ENCODE results near the gene RPS15.
"Not testable (repeated sequence)": the region's sequence is repeated elsewhere in the genome, so short reads cannot be mapped to it uniquely, and the experiment has no call there.

Gene RPS15

GRCh38 chr19:1472231-1473084 is 34.3 kb downstream of the RPS15 start:
- peak overlapping the region in 4 of 11 experiments; percentile 28 to 60 (median 44); a peak in 5 of 22 replicates for H3K9ac ChIP-seq
- no peak overlapping the region for H3K4me3 ChIP-seq
- H3K4me2 ChIP-seq, result peak overlapping the region; percentile 91 to 99 (median 98)
- H3K27me3 ChIP-seq, result peaks cover 58 to 72% (median 64%) of the 10 kb centered on the region in 11 experiments
- TF ChIP-seq Cebpa-rat (IDR thresholded peaks at IDR 0.05), result no peak
- peaks cover 48 to 70% (median 60%) of the 10 kb centered on the region in 10 experiments for H3K4me1 ChIP-seq
- peaks cover 21 to 42% (median 38%) of the 10 kb centered on the region in 11 experiments; a peak in 21 of 22 replicates for H3K36me3 ChIP-seq
- no peak overlapping the region for H3K27ac ChIP-seq
- H4K20me1 ChIP-seq, result peaks cover 99 to 100% (median 100%) of the 10 kb centered on the region in 11 experiments
- no peaks in the 10 kb centered on the region for H3K9me3 ChIP-seq (replicated peaks in 1 of 11)

- Histone ChIP-seq H3K4me1 (peaks cover 54 to 71% (median 60%) of the 10 kb centered on the region in 10 experiments), H3K36me3 (peaks cover 23 to 45% (median 39%) of the 10 kb centered on the region in 11 experiments; a peak in 21 of 22 replicates), H3K9me3 (replicated peaks in 1 of 11) (no peaks in the 10 kb centered on the region), H3K27me3 (peaks cover 50 to 64% (median 56%) of the 10 kb centered on the region in 11 experiments), H3K27ac (no peak overlapping the region), H4K20me1 (peaks cover 96 to 100% (median 100%) of the 10 kb centered on the region in 11 experiments), H3K4me2 (peak overlapping the region in 3 of 11 experiments; percentile 9 to 98 (median 91); a peak in 3 of 22 replicates), H3K4me3 (no peak overlapping the region), H3K9ac (no peak overlapping the region; a peak in 1 of 22 replicates)
- TF ChIP-seq Cebpa-rat (IDR thresholded peaks at IDR 0.05), result no peak
Observed at GRCh38 chr19:1473085-1473851, 35.1 kb downstream of the RPS15 start.

GRCh38 chr19:1474011-1474764 is 36.0 kb downstream of the RPS15 start:
- Histone ChIP-seq H4K20me1 (peaks cover 87 to 96% (median 93%) of the 10 kb centered on the region in 11 experiments), H3K27me3 (peaks cover 41 to 55% (median 47%) of the 10 kb centered on the region in 11 experiments), H3K36me3 (peaks cover 23 to 45% (median 39%) of the 10 kb centered on the region in 11 experiments; a peak in 21 of 22 replicates), H3K4me1 (peaks cover 47 to 61% (median 52%) of the 10 kb centered on the region in 10 experiments), H3K4me3 (no peak overlapping the region), H3K4me2 (no peak overlapping the region), H3K27ac (no peak overlapping the region), H3K9ac (0 out of 22 replicates have a peak overlapping the region, but pooled peaks of 1 of the 11 experiments have one; percentile 9), H3K9me3 (replicated peaks in 1 of 11) (no peaks in the 10 kb centered on the region)
- TF ChIP-seq Cebpa-rat (IDR thresholded peaks at IDR 0.05), result no peak

GRCh38 chr19:1474765-1475351 is 36.7 kb downstream of the RPS15 start:
- Histone ChIP-seq H3K36me3 (peaks cover 23 to 45% (median 39%) of the 10 kb centered on the region in 11 experiments; a peak in 21 of 22 replicates), H3K4me2 (no peak overlapping the region), H4K20me1 (peaks cover 80 to 89% (median 87%) of the 10 kb centered on the region in 11 experiments), H3K9me3 (replicated peaks in 1 of 11) (no peaks in the 10 kb centered on the region), H3K9ac (peak overlapping the region in 2 of 11 experiments; percentile 9 to 17; a peak in 1 of 22 replicates), H3K4me1 (peaks cover 46 to 60% (median 52%) of the 10 kb centered on the region in 10 experiments), H3K4me3 (no peak overlapping the region), H3K27me3 (peaks cover 34 to 48% (median 40%) of the 10 kb centered on the region in 11 experiments), H3K27ac (no peak overlapping the region)
- no peak for TF ChIP-seq Cebpa-rat (IDR thresholded peaks at IDR 0.05)

GRCh38 chr19:1475751-1476437 is 37.7 kb downstream of the RPS15 start:
- Histone ChIP-seq H3K9ac (no peak overlapping the region; a peak in 1 of 22 replicates), H3K27me3 (peaks cover 24 to 38% (median 30%) of the 10 kb centered on the region in 11 experiments), H3K36me3 (peaks cover 23 to 45% (median 39%) of the 10 kb centered on the region in 11 experiments; a peak in 21 of 22 replicates), H4K20me1 (peaks cover 70 to 79% (median 76%) of the 10 kb centered on the region in 11 experiments), H3K27ac (no peak overlapping the region), H3K9me3 (replicated peaks in 1 of 11) (no peaks in the 10 kb centered on the region), H3K4me2 (0 out of 22 replicates have a peak overlapping the region, but pooled peaks of 1 of the 11 experiments have one; percentile 3), H3K4me3 (no peak overlapping the region), H3K4me1 (peaks cover 45 to 60% (median 52%) of the 10 kb centered on the region in 10 experiments)
- TF ChIP-seq Cebpa-rat (IDR thresholded peaks at IDR 0.05), result no peak

- H3K36me3 ChIP-seq, result peaks cover 23 to 45% (median 39%) of the 10 kb centered on the region in 11 experiments; a peak in 21 of 22 replicates
- H4K20me1 ChIP-seq, result peaks cover 58 to 67% (median 65%) of the 10 kb centered on the region in 11 experiments
- peak overlapping the region in 3 of 10 experiments; percentile 82 to 88 (median 88); a peak in 1 of 20 replicates for H3K4me3 ChIP-seq
- not testable (repeated sequence) for H3K27ac ChIP-seq; H3K9me3 ChIP-seq (replicated peaks in 1 of 11)
- H3K27me3 ChIP-seq, result peaks cover 12 to 26% (median 18%) of the 10 kb centered on the region in 11 experiments
- H3K4me2 ChIP-seq, result peak overlapping the region in 10 of 11 experiments; percentile 91 to 96 (median 95); a peak in 17 of 22 replicates
- peaks cover 40 to 55% (median 45%) of the 10 kb centered on the region in 10 experiments for H3K4me1 ChIP-seq
- peak overlapping the region in 8 of 11 experiments; percentile 70 to 89 (median 86); a peak in 8 of 22 replicates for H3K9ac ChIP-seq
Observed at GRCh38 chr19:1477056-1477455, 38.9 kb downstream of the RPS15 start.

Measured in BLaER1 treated with 17β-estradiol and CSF1 and Interleukin-3, amounts not matched to agents 10 nM and 100 nM (cell line).